K562 (cell line): ENCODE results near the gene STX1A. TPM values are rescaled to one million over a fixed set of nuclear protein-coding genes. Genes with fewer than 3 reads are reported as not detected.
A peak's percentile ranks its signal among the peaks of the same experiment; 100 is the strongest.

Experiments
- ARID1B ChIP-seq: fragments of 450-650 bp; IDR thresholded peaks from 2 replicates; pipeline ENCODE4 v1.6.1; 2016; ENCODE audit warnings: antibody characterized with exemption, mild to moderate bottlenecking, inconsistent platforms
- ATF7 ChIP-seq: fragments of 450-650 bp; IDR thresholded peaks from 2 replicates; pipeline ENCODE4 v1.7.1; 2014; ENCODE audit warnings: mild to moderate bottlenecking, moderate library complexity
- BCL6 ChIP-seq: fragments of 250-450 bp; sonication (Bioruptor Pico); IDR thresholded peaks from 2 replicates; pipeline ENCODE4 v1.4.0; 2020
- BCOR ChIP-seq: fragments of 450-650 bp; IDR thresholded peaks from 2 replicates; pipeline ENCODE4 v1.6.1; 2016
- ELF4 ChIP-seq: fragments of 450-650 bp; formaldehyde crosslinking; IDR thresholded peaks from 2 replicates; pipeline ENCODE4 v1.4.0; 2022; ENCODE audit warnings: missing genetic modification characterization
- HMG20B ChIP-seq: fragments of 250-450 bp; sonication (Bioruptor Pico); IDR thresholded peaks from 2 replicates; pipeline ENCODE4 v1.5.0; 2021; ENCODE audit warnings: mild to moderate bottlenecking
- KHSRP ChIP-seq: fragments of 450-650 bp; IDR thresholded peaks from 2 replicates; pipeline ENCODE4 v1.6.1; 2017
- LEF1 ChIP-seq: fragments of 450-650 bp; IDR thresholded peaks from 2 replicates; pipeline ENCODE4 v1.6.1; 2016; ENCODE audit warnings: mild to moderate bottlenecking
- MED1 ChIP-seq: sonication (generic); formaldehyde crosslinking; IDR thresholded peaks from 2 replicates; pipeline ENCODE4 v1.8.1; 2023; ENCODE audit warnings: missing genetic modification reagents, borderline replicate concordance
- PML ChIP-seq: IDR thresholded peaks from 2 replicates; pipeline ENCODE4 v1.6.1; 2012; ENCODE audit warnings: low read length, inconsistent platforms
- PURB ChIP-seq: sonication (generic); formaldehyde crosslinking; IDR thresholded peaks from 2 replicates; pipeline ENCODE4 v1.9.0; 2021; ENCODE audit warnings: low read depth, mild to moderate bottlenecking, missing genetic modification reagents
- RBM22 ChIP-seq: fragments of 200-400 bp; formaldehyde crosslinking; IDR thresholded peaks from 2 replicates; pipeline ENCODE4 v1.6.1; 2018; ENCODE audit warnings: low read length, low read depth; ENCODE audit not compliant: poor library complexity, severe bottlenecking
- RFX5 ChIP-seq: IDR thresholded peaks from 2 replicates; pipeline ENCODE4 v1.6.1; 2011; ENCODE audit warnings: low read depth, mild to moderate bottlenecking, improper control_type of control experiment, low read length
- RHOXF2B ChIP-seq: fragments of 250-450 bp; sonication (Bioruptor Pico); conservative IDR thresholded peaks from 2 replicates; pipeline ENCODE4 v1.5.1; 2021
- SOX6 ChIP-seq: fragments of 450-650 bp; IDR thresholded peaks from 2 replicates; pipeline ENCODE4 v1.6.1; 2014; ENCODE audit warnings: mild to moderate bottlenecking
- SP1 ChIP-seq: sonication (generic); formaldehyde crosslinking; IDR thresholded peaks from 2 replicates; pipeline ENCODE4 v1.8.1; 2022; ENCODE audit warnings: mild to moderate bottlenecking, missing genetic modification reagents
- TAF9B ChIP-seq: fragments of 450-650 bp; IDR thresholded peaks from 2 replicates; pipeline ENCODE4 v1.6.1; 2018; ENCODE audit warnings: mild to moderate bottlenecking; ENCODE audit not compliant: partially characterized antibody
- TOE1 ChIP-seq, 2 experiments: fragments of 450-650 bp in 1 of 2; sonication (generic) in 1 of 2; formaldehyde crosslinking in 1 of 2; IDR thresholded peaks; 2 replicates each; pipeline versions ENCODE4 v1.7.1 to v1.8.0; 2016 to 2022; ENCODE audit warnings: borderline replicate concordance in 2 of 2, mild to moderate bottlenecking in 2 of 2, antibody characterized with exemption in 1 of 2, inconsistent platforms in 1 of 2, low read depth in 1 of 2, missing genetic modification reagents in 1 of 2, moderate library complexity in 1 of 2
- ZBTB17 ChIP-seq: fragments of 450-650 bp; formaldehyde crosslinking; IDR thresholded peaks from 2 replicates; pipeline ENCODE4 v1.4.0; 2020; ENCODE audit warnings: mild to moderate bottlenecking
- ZNF23 ChIP-seq: fragments of 250-450 bp; sonication (Bioruptor Pico); IDR thresholded peaks from 2 replicates; pipeline ENCODE4 v1.4.0; 2020; ENCODE audit warnings: mild to moderate bottlenecking
- ZNF239 ChIP-seq: fragments of 250-450 bp; sonication (Bioruptor Pico); IDR thresholded peaks from 2 replicates; pipeline ENCODE4 v1.4.0; 2020; ENCODE audit warnings: mild to moderate bottlenecking
- ZNF263 ChIP-seq: sonication (generic); formaldehyde crosslinking; IDR thresholded peaks from 2 replicates; pipeline ENCODE4 v1.8.0; 2022; ENCODE audit warnings: mild to moderate bottlenecking, missing genetic modification reagents, borderline replicate concordance
- polyA plus RNA-seq, 8 experiments: library from polyadenylated mRNA; depleted of rRNA in 4 of 8; stranded (reverse) in 5 of 8; unstranded in 3 of 8; fragments of >200 nt; fragmentation: Nextera tagmentation in 2 of 8; fragmentation: Illumina TruSeq in 1 of 8; extraction: Ambion mirVana in 2 of 8; extraction: Trizol in 1 of 8; gene quantifications; 2 replicates each; pipeline versions ENCODE4 v1.2.1 to v1.2.3, GENCODE V29; 2011 to 2014; ENCODE audit warnings: inconsistent platforms in 1 of 8, missing spikeins in 1 of 8
- total RNA-seq, 7 experiments: library from RNA; depleted of rRNA in 6 of 7; stranded (reverse); fragments of >200 nt in 6 of 7; fragmentation: Illumina TruSeq in 2 of 7; extraction: Trizol in 2 of 7; gene quantifications; 2 replicates each; pipeline versions ENCODE4 v1.2.1 to v1.2.3, GENCODE V29; 2011 to 2021; ENCODE audit warnings: low replicate concordance in 1 of 7
- TF ChIP-seq, protein P1 (sequence below): fragments of 450-650 bp; formaldehyde crosslinking; IDR thresholded peaks from 2 replicates; pipeline ENCODE4 v1.4.0; 2020; ENCODE audit warnings: mild to moderate bottlenecking, moderate library complexity
- TF ChIP-seq, protein P2 (sequence below): fragments of 450-650 bp; IDR thresholded peaks from 2 replicates; pipeline ENCODE4 v1.6.1; 2016; ENCODE audit warnings: antibody characterized with exemption
- TF ChIP-seq, protein P3 (sequence below): fragments of 250-450 bp; sonication (Bioruptor Pico); IDR thresholded peaks from 2 replicates; pipeline ENCODE4 v1.9.0; 2021; ENCODE audit warnings: mild to moderate bottlenecking
- TF ChIP-seq, protein P4 (sequence below): fragments of 250-450 bp; sonication (Bioruptor Pico); IDR thresholded peaks from 2 replicates; pipeline ENCODE4 v1.4.0; 2020; ENCODE audit warnings: mild to moderate bottlenecking, moderate library complexity

Gene STX1A
- total and polyA plus RNA-seq, 9 of the 15 experiments (the other 6 are each of a cell fraction or from before 2014, with no cell fraction given), result 0.04 to 15.1 (median 6.3) TPM

DNA sequence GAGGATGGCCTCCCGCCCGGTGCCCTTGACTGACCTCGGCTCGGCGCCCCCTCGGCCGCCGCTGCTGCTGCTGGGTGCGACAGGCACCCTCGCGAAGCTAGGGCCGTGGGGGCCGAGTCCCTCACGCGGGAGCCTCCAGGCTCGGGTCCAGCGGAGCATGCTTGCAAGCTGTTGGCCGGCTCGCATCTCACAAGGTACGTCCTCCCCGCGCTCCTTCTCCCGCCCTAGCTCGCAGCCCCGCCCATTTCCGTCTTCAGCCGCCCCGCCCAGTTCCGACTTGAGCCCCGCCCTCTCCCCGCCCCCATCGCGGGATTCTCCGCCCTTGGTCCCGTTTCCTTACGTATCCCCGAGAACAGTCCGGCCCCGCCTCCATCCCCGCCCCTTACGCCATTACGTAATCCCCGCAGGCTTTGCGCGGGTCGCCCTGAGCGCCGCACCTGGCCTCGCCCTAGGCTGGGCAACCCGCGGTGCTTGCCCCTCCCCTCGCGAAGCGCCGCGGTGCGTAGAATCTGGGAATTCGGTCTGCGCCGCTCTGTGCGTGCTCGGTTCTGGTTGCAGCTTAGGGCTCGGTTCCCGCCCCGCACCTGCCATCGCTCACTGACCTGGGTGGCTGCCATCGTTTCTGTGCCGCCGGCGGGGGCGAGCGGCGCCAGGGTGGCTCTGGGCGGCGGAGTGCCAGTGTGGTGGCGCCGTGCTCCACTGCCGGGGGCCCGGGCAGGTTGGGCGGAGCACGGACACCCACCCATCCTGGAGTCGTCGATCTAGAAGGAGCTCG lies 19.3 kb upstream of the STX1A start, which contains the start of gene ABHD11 (continued):
- TF ChIP-seq, protein P1, sequence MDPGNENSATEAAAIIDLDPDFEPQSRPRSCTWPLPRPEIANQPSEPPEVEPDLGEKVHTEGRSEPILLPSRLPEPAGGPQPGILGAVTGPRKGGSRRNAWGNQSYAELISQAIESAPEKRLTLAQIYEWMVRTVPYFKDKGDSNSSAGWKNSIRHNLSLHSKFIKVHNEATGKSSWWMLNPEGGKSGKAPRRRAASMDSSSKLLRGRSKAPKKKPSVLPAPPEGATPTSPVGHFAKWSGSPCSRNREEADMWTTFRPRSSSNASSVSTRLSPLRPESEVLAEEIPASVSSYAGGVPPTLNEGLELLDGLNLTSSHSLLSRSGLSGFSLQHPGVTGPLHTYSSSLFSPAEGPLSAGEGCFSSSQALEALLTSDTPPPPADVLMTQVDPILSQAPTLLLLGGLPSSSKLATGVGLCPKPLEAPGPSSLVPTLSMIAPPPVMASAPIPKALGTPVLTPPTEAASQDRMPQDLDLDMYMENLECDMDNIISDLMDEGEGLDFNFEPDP (CRISPR knock-in tag), result 0 out of 2 replicates have a peak, but pooled peaks have one; percentile 31
- TF ChIP-seq RHOXF2B (CRISPR knock-in tag), result 0 out of 2 replicates have a peak, but pooled peaks have one; percentile 65
- TF ChIP-seq, protein P2, sequence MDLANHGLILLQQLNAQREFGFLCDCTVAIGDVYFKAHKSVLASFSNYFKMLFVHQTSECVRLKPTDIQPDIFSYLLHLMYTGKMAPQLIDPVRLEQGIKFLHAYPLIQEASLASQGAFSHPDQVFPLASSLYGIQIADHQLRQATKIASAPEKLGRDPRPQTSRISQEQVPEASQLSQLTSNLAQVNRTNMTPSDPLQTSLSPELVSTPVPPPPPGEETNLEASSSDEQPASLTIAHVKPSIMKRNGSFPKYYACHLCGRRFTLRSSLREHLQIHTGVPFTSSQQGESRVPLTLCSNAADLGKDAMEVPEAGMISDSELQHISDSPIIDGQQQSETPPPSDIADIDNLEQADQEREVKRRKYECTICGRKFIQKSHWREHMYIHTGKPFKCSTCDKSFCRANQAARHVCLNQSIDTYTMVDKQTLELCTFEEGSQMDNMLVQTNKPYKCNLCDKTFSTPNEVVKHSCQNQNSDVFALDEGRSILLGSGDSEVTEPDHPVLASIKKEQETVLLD, result peak; percentile 87
- TF ChIP-seq ATF7, result peak; percentile 99
- TF ChIP-seq ZNF23, result no peak
- TF ChIP-seq ZNF239, result peak; percentile 58; the same call in 1 of the 2 replicates
- TF ChIP-seq, protein P3, sequence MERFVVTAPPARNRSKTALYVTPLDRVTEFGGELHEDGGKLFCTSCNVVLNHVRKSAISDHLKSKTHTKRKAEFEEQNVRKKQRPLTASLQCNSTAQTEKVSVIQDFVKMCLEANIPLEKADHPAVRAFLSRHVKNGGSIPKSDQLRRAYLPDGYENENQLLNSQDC (CRISPR knock-in tag), result peak; percentile 61; the same call in 1 of the 2 replicates
- TF ChIP-seq MED1, result no peak
- no peak for TF ChIP-seq BCOR
- no peak for TF ChIP-seq BCL6 (CRISPR knock-in tag)
- peak; percentile 88 for TF ChIP-seq ZBTB17
- TF ChIP-seq, protein P4, sequence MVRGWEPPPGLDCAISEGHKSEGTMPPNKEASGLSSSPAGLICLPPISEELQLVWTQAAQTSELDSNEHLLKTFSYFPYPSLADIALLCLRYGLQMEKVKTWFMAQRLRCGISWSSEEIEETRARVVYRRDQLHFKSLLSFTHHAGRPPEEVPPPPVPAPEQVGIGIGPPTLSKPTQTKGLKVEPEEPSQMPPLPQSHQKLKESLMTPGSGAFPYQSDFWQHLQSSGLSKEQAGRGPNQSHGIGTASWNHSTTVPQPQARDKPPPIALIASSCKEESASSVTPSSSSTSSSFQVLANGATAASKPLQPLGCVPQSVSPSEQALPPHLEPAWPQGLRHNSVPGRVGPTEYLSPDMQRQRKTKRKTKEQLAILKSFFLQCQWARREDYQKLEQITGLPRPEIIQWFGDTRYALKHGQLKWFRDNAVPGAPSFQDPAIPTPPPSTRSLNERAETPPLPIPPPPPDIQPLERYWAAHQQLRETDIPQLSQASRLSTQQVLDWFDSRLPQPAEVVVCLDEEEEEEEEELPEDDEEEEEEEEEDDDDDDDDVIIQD, result 0 out of 2 replicates have a peak, but pooled peaks have one; percentile 59
- no peak for TF ChIP-seq RBM22
- TF ChIP-seq RFX5, result no peak
- peak; percentile 86 for TF ChIP-seq ZNF263
- TF ChIP-seq SOX6, result peak; percentile 43; the same call in 1 of the 2 replicates
- TF ChIP-seq TAF9B, result no peak
- TF ChIP-seq TOE1 (IDR thresholded peaks at IDR 0.05; ENCODE audit: borderline replicate concordance), result 0 out of 2 replicates have a peak, but pooled peaks have one; percentile 27
- peak; percentile 64; the same call in 1 of the 2 replicates for TF ChIP-seq TOE1 (CRISPR knock-in tag; IDR thresholded peaks at IDR 0.05; ENCODE audit: borderline replicate concordance, low read depth)
- no peak for TF ChIP-seq KHSRP
- TF ChIP-seq ELF4 (CRISPR knock-in tag), result 0 out of 2 replicates have a peak, but pooled peaks have one; percentile 36
- TF ChIP-seq ARID1B, result no peak; the same call in 1 of the 2 replicates
- TF ChIP-seq PURB (CRISPR knock-in tag), result no peak
- TF ChIP-seq LEF1, result no peak
- TF ChIP-seq HMG20B (CRISPR knock-in tag), result no peak
- peak; percentile 96 for TF ChIP-seq SP1 (CRISPR knock-in tag)
- TF ChIP-seq PML, result peak; percentile 72
